Tongue (tissue), 2 donors: Measurements from ENCODE around the gene RAD9A. TPM values are rescaled to one million over a fixed set of nuclear protein-coding genes. Genes with fewer than 3 reads are reported as not detected.

ENCODE experiments used
- DNase-seq: peaks from one replicate; pipeline ENCODE4 v3.0.0-alpha.2; 2015
- total RNA-seq: library from RNA; depleted of rRNA; stranded (reverse); fragments of >200 nt; gene quantifications from one replicate; pipeline ENCODE4 v1.2.3, GENCODE V29; 2014

The RAD9A gene
- total RNA-seq, 1 donor from 2014 or later: 13.3 TPM

- DNase-seq: no peak
These were observed 16.3 kb upstream of the RAD9A start for GRCh38 chr11:67375320-67376055.

- no peak for DNase-seq
These were observed 15.5 kb upstream of the RAD9A start for GRCh38 chr11:67376063-67376820.

GRCh38 chr11:67376873-67377808 is 14.6 kb upstream of the RAD9A start:
- DNase-seq: no peak

- no peak for DNase-seq
These were observed 13.2 kb upstream of the RAD9A start for GRCh38 chr11:67378544-67378943.

- DNase-seq: no peak
These were observed 12.4 kb upstream of the RAD9A start for GRCh38 chr11:67379061-67380058.

GRCh38 chr11:67381244-67381972 is 10.4 kb upstream of the RAD9A start:
- DNase-seq: no peak

GRCh38 chr11:67382276-67383136 is 9.3 kb upstream of the RAD9A start:
- DNase-seq: peak; percentile 89

- no peak for DNase-seq
These were observed 6.9 kb upstream of the RAD9A start for GRCh38 chr11:67384851-67385366.

GRCh38 chr11:67387069-67387468 is 4.7 kb upstream of the RAD9A start:
- DNase-seq: no peak

- DNase-seq: no peak
These were observed 4.3 kb upstream of the RAD9A start for GRCh38 chr11:67387518-67387917.

- no peak for DNase-seq
These were observed 2.3 kb upstream of the RAD9A start for GRCh38 chr11:67389477-67389876.

- DNase-seq: no peak
These were observed 861 bp upstream of the RAD9A start for GRCh38 chr11:67390947-67391303.

GRCh38 chr11:67392183-67392715 is 463 bp downstream of the RAD9A start:
- DNase-seq: no peak

GRCh38 chr11:67393437-67393836 is 1.7 kb downstream of the RAD9A start:
- DNase-seq: no peak

GRCh38 chr11:67393990-67394389 is 2.2 kb downstream of the RAD9A start:
- no peak for DNase-seq

GRCh38 chr11:67395555-67396258 is 3.9 kb downstream of the RAD9A start:
- no peak for DNase-seq

GRCh38 chr11:67396259-67396581 is 4.4 kb downstream of the RAD9A start:
- DNase-seq: no peak

- no peak for DNase-seq
These were observed 5.0 kb downstream of the RAD9A start for GRCh38 chr11:67396587-67397389.
